RWPE1 (cell line): Measurements from ENCODE around the gene DNAH11.
A peak's percentile ranks its signal among the peaks of the same experiment; 100 is the strongest.

Experiments
- CTCF ChIA-PET: fragments of 350-600 bp; sonication (Branson Sonifier 250); formaldehyde crosslinking; extraction: SDS; loops from one replicate; lab custom pipeline; 2021; lab: Yijun Ruan, JAX
- POLR2A ChIA-PET: fragments of 400-600 bp; formaldehyde crosslinking; extraction: SDS; loops from one replicate; lab custom pipeline; 2020; ENCODE audit warnings: antibody characterized with exemption; ENCODE audit not compliant: low non-redundant PET; lab: Yijun Ruan, JAX
- DNase-seq: peaks from one replicate; pipeline ENCODE4 v3.0.0; 2012; ENCODE audit warnings: low spot score
- H3K27ac ChIP-seq: fragments of 450-650 bp; 2 replicates; pipeline ENCODE4 v1.5.1; 2017
- CTCF ChIP-seq: fragments of 450-650 bp; conservative IDR thresholded peaks from 2 replicates; pipeline ENCODE4 v1.5.1; 2017; ENCODE audit warnings: low read depth, mild to moderate bottlenecking

DNAH11 gene

DNA sequence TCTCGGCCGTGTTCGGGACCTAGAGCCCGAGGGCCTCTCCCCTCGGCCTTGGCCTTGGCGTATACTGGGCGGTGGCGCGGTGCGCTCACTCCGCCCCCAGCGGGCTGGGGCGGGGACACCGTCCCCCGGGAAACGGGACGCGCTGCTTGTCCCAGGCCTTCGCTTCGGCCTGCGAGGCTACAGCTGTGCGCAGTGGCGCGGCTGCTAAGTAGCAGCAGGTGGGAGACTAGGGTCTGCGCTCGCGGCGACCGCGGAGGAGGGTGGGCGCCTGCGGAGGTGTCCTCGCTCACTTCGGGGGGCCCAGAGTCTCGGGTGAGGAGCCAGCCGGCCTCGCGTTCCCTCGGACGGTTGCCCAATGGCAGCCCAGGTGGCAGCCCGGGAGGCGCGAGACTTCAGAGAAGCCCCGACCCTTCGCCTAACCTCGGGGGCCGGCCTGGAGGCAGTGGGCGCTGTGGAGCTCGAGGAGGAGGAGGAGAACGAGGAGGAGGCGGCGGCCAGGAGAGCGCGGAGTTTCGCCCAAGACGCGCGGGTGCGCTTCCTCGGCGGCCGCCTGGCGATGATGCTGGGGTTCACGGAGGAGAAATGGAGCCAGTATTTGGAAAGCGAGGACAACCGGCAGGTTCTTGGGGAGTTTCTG lies at the start of gene DNAH11:
TSS of gene DNAH11 (plus strand) at position 149 of the 637 bp plus-strand sequence. CDS start at position 356, 207 bp downstream.
- no peak within 1 kb of the TSS for H3K27ac ChIP-seq
- ChIA-PET CTCF (interaction anchor here (0.6 kb wide), 1 partner anchor 1512 kb away, joined by 6 read pairs; no protein-coding TSS in a partner anchor), POLR2A (no interaction called here)
- DNase-seq, result peak; percentile 45
- no peak for TF ChIP-seq CTCF

DNA sequence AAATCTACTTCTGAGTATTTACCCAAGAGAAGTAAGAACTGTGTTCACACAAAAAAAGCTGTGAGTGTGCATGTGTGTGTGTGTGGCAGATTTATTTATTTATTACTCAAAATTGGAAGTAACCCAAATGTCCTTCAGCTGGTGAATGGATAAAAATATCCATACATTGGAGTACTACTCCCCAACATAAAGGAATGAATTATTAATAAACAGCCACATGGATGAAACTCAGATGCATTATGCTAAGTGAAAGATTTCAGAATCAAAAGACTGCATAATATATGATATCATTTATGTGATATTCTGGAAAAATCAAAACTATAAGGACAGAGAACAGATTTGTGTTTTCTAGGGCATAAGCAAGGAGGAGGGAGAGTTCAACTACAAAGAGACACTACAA lies 47.1 kb upstream of the DNAH11 start:
- ChIA-PET CTCF (interaction anchor here (0.6 kb wide), 1 partner anchor 233 kb away, joined by 3 read pairs; no protein-coding TSS in a partner anchor), POLR2A (no interaction called here)
- no peak for TF ChIP-seq CTCF
- DNase-seq, result no peak
- no peak overlapping the region for H3K27ac ChIP-seq

DNA sequence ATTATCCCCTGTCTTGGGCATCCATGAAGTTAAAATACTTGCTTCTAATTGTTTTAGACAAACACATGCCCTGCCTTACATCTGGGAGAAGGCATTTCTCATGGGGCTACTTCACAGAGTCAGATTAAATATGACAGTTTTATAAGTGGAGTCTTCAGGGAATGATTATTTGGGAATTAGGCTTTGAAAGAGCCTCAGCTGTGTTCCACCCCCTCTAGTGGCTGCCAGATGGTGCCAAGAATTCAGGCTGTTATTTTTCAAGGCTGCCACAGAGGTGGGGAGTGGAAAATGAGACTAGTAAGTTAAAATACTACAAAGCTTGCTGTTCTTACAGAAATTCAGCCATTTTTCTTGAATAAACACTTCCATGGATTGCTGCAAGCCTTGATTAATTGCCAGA lies 45.8 kb upstream of the DNAH11 start:
- POLR2A ChIA-PET, result no interaction called here
- no peak for TF ChIP-seq CTCF
- no peak overlapping the region for H3K27ac ChIP-seq
- CTCF ChIA-PET, result no interaction called here
- DNase-seq, result no peak

GRCh38 chr7:21500117-21500832 lies 42.6 kb upstream of the DNAH11 start:
- H3K27ac ChIP-seq, result no peak overlapping the region
- ChIA-PET CTCF (no interaction called here), POLR2A (no interaction called here)
- no peak for TF ChIP-seq CTCF
- DNase-seq, result no peak

DNA sequence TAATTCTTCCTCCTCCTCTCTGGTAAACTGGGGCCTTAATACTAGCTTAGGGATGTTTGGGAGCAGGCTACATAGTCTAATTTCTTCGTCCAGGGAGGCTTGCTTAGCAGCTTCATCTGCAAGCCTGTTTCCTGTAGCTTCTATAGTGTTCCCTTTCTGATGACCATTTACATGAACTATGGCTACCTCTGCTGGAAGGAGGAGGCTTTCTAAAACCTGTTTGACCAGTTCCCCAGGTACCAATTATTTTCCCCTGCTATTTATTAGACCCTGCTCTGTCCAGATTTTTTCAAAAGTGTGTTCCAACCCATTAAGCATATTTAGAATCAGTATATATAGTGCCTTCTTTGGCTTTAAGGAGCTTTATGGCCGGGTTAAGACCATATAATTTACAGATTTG lies 38.8 kb upstream of the DNAH11 start:
- TF ChIP-seq CTCF, result no peak
- no peak overlapping the region for H3K27ac ChIP-seq
- ChIA-PET POLR2A (no interaction called here), CTCF (no interaction called here)
- DNase-seq, result no peak

DNA sequence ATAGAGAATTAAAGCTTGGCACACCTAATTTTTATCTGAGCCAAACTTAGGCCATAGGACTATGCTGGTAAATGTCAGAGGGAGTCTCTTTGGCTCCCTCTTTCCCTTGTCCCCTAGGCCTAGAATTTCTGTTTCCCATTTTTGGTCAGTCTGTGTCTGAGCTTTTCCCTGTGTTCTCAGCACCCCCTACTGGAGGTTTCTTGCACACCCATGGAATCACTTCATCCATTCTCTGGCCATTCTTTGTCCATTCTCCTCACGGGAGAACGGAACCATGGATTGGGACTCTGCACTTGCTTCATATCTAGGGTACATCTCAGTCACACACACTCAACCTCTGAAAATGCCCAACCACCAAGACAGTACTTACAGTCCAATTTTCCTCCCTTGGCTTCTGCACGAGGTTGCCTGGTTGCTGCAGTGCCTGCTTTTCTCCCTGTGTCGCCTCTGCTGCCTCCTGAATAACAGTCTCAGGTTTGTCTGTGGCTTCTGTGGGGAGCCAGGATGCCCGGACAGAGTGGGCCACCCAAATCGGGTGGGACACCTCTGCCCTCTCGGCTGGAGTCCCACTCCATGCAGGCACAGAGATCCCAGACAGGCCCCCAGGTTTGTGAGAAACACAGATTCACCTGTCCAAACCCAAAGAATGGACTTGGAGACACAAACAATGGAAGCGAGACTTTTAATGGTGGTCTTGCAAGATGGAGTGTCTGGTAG lies 35.1 kb upstream of the DNAH11 start:
- TF ChIP-seq CTCF, result peak; percentile 34
- CTCF ChIA-PET, result interaction anchor here (0.5 to 0.6 kb wide), 2 partner anchors 53 to 307 kb away, joined by 3 read pairs; no protein-coding TSS in a partner anchor
- no peak for DNase-seq
- POLR2A ChIA-PET, result no interaction called here
- no peak overlapping the region for H3K27ac ChIP-seq
